Upper lobe of left lung (tissue), 6 donors: ENCODE measurements around the gene ESRRG. TPM values are rescaled to one million over a fixed set of nuclear protein-coding genes. Genes with fewer than 3 reads are reported as not detected.

ENCODE experiments used
- ATAC-seq, 2 donors: fragments of 200-7000 bp; cut with Tn5 transposase; one replicate each; pipeline ENCODE4 v1.9.1; 2022; ENCODE audit warnings: mild to moderate bottlenecking in 2 of 2, moderate library complexity in 2 of 2; ENCODE audit not compliant: low FRiP score in 2 of 2
- DNase-seq, 2 donors: peaks; one replicate each; pipeline ENCODE4 v3.0.0-alpha.2; 2019 to 2020
- H3K27ac ChIP-seq, 4 donors: fragments of 200-600 bp; sonication (generic); one replicate each; pipeline ENCODE4 v1.5.1; 2016 to 2019
- H3K27me3 ChIP-seq, 4 donors: fragments of 200-600 bp; sonication (generic); one replicate each; pipeline ENCODE4 v1.5.1; 2017 to 2019
- H3K36me3 ChIP-seq, 4 donors: fragments of 200-600 bp; sonication (generic); one replicate each; pipeline ENCODE4 v1.5.1; 2016 to 2019
- H3K4me1 ChIP-seq, 4 donors: fragments of 200-600 bp; sonication (generic); one replicate each; pipeline ENCODE4 v1.5.1; 2018 to 2019
- H3K4me3 ChIP-seq, 4 donors: fragments of 200-600 bp; sonication (generic); one replicate each; pipeline ENCODE4 v1.5.1; 2017 to 2019; ENCODE audit warnings: mild to moderate bottlenecking in 2 of 4, moderate library complexity in 1 of 4
- H3K9me3 ChIP-seq, 4 donors: fragments of 200-600 bp; sonication (generic); one replicate each; pipeline ENCODE4 v1.5.1; 2018 to 2019
- EP300 ChIP-seq, 4 donors: sonication (generic); formaldehyde crosslinking; IDR thresholded peaks; one replicate each; pipeline ENCODE4 v1.5.1; 2017; ENCODE audit warnings: antibody characterized with exemption in 4 of 4, control low read depth in 2 of 4
- POLR2A ChIP-seq, 4 donors: fragments of 450-650 bp; IDR thresholded peaks; one replicate each; pipeline ENCODE4 v1.5.1; 2016 to 2017; ENCODE audit warnings: antibody characterized with exemption in 4 of 4, mild to moderate bottlenecking in 2 of 4
- POLR2AphosphoS5 ChIP-seq, 2 donors: sonication (generic); formaldehyde crosslinking; IDR thresholded peaks; one replicate each; pipeline ENCODE4 v1.5.1; 2017; ENCODE audit warnings: antibody characterized with exemption in 2 of 2
- WGBS, 2 donors: methylation state at CpG; one replicate each; pipeline ENCODE4 v1.1.5; 2017 to 2018; 5-methylcytosine and 5-hydroxymethylcytosine counted together
- total RNA-seq, 6 donors: library from RNA; depleted of rRNA in 4 of 6; stranded (reverse); fragments of >200 nt in 4 of 6; gene quantifications; one replicate each; pipeline versions ENCODE4 v1.1.0 to v1.2.1, GENCODE V29; 2016 to 2021
- TF ChIP-seq, protein P1 (sequence below), 6 experiments: fragments of 450-650 bp in 4 of 6; fragments of 200-600 bp in 2 of 6; sonication (generic) in 2 of 6; IDR thresholded peaks; one replicate each; pipeline ENCODE4 v1.5.1; 2016 to 2019; ENCODE audit warnings: antibody characterized with exemption in 6 of 6
- donor health status: DM: no; HTN: no; CAD: no; lungs with moderate emphysema.
- donor health status: DM: no; HTN: yes; CAD: no; lungs with severe emphysema.

ESRRG gene
- total RNA-seq, 6 donors from 2014 or later: 0.23 to 3.2 (median 0.95) TPM

DNA sequence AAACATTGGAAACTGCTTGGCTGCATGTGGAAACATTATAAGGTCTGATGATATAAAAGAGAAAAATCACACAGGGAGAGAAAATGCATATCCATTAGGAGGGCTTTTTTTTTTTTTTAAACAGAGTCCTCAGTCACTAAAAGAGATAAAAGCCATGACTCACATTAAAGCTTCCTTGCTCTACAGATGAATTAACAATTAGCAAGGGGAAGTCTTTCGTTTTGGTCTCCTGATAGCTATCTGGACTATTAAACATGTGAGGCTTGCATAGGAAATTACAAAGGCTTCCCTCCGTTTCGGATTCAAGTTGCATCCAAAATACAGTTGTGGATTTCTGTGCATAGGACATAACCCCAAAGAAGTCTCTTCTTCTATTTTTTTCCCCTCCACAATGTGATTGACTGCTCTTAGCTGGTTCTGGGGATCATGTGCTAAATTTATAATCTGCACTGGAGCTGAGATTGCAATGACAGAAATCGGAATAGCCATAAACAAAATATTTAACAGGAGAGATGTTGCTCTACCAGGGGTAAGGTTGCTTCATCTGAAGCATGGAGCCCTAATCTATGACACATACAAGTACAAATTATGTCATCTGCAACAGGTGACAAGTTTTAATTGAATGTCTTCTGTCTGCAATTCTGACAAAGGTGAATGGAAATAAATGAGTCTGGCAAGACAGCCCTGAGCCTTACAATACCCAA, 146.8 kb downstream of the ESRRG start:
- TF ChIP-seq POLR2AphosphoS5 (IDR thresholded peaks at IDR 0.05) (no peak), POLR2A (IDR thresholded peaks at IDR 0.05) (no peak), EP300 (IDR thresholded peaks at IDR 0.05) (no peak)
- TF ChIP-seq, protein P1, sequence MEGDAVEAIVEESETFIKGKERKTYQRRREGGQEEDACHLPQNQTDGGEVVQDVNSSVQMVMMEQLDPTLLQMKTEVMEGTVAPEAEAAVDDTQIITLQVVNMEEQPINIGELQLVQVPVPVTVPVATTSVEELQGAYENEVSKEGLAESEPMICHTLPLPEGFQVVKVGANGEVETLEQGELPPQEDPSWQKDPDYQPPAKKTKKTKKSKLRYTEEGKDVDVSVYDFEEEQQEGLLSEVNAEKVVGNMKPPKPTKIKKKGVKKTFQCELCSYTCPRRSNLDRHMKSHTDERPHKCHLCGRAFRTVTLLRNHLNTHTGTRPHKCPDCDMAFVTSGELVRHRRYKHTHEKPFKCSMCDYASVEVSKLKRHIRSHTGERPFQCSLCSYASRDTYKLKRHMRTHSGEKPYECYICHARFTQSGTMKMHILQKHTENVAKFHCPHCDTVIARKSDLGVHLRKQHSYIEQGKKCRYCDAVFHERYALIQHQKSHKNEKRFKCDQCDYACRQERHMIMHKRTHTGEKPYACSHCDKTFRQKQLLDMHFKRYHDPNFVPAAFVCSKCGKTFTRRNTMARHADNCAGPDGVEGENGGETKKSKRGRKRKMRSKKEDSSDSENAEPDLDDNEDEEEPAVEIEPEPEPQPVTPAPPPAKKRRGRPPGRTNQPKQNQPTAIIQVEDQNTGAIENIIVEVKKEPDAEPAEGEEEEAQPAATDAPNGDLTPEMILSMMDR (IDR thresholded peaks at IDR 0.05): no peak
- ATAC-seq (no peak), DNase-seq (no peak)
- WGBS, 2 donors: 50 to 56% methylated on average over 4 of the region's 4 CpGs
- H3K9me3 ChIP-seq: no peaks in the 10 kb centered on the region
- no peaks in the 10 kb centered on the region for H3K36me3 ChIP-seq
- H3K27me3 ChIP-seq: no peaks in the 10 kb centered on the region
- H3K27ac ChIP-seq: no peak overlapping the region
- H3K4me3 ChIP-seq: no peak overlapping the region
- no peaks in the 10 kb centered on the region for H3K4me1 ChIP-seq

DNA sequence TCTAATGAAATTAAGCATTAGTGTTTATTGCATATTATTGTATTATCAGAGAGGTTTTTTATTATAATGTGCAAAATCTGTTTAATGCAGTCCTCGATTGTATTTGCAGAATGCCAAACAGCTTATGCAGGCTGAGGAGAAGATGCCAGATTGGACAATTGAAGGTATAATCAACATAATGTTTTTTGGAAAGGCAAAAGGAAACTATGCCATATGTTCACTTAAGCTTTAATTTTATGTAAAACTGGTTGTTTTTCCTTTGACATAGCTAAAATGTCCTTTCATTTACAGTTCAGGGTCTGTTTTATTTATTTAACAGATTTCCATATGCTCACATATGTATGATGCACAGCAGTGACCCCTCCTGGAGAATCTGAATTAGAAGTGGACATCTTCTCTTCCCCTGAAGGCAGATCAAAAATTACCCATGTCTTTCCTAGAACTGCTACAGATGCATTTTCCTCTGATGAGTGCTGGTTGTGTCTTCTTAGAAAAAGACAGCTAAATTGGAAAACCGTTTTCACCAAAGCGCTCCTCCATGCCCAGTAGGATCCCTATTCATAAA, 156.5 kb downstream of the ESRRG start:
- 70 to 79% methylated on average over 3 of the region's 3 CpGs for WGBS, 2 donors
- Histone ChIP-seq H3K27ac (no peak overlapping the region), H3K4me3 (no peak overlapping the region), H3K36me3 (no peaks in the 10 kb centered on the region), H3K27me3 (no peaks in the 10 kb centered on the region), H3K9me3 (no peaks in the 10 kb centered on the region), H3K4me1 (no peaks in the 10 kb centered on the region)
- ATAC-seq (no peak), DNase-seq (no peak)
- no peak for TF ChIP-seq POLR2A (IDR thresholded peaks at IDR 0.05)
- no peak for TF ChIP-seq POLR2AphosphoS5 (IDR thresholded peaks at IDR 0.05)
- TF ChIP-seq, protein P1 (IDR thresholded peaks at IDR 0.05): peak in 1 of 6 experiments; percentile 17

DNA sequence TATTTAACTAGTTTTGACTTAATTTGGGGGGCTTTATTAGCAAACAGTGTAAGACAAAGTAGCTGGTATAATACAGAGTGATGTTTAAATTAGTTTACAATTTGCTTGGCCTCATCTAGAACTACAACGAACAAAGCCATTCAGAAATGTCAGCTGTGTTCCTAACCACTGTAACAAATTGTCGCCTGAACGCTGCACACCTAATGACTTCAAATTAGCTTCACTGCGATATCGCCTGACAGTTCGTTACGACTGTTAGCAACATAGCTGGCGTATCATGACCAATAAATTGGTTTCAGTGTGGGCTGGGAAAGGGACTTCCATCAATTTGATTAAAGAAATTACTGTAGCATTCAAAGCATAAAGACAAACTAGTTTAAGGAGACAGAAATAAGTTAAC, 160.1 kb downstream of the ESRRG start:
- TF ChIP-seq EP300 (IDR thresholded peaks at IDR 0.05) (no peak), POLR2AphosphoS5 (IDR thresholded peaks at IDR 0.05) (no peak), POLR2A (IDR thresholded peaks at IDR 0.05) (no peak)
- TF ChIP-seq, protein P1 (IDR thresholded peaks at IDR 0.05): no peak
- DNase-seq (no peak), ATAC-seq (no peak)
- no peak overlapping the region for H3K4me3 ChIP-seq
- H3K27ac ChIP-seq: no peak overlapping the region
- WGBS, 2 donors: 89 to 91% methylated on average over 8 of the region's 8 CpGs
- no peaks in the 10 kb centered on the region for H3K36me3 ChIP-seq
- H3K4me1 ChIP-seq: no peaks in the 10 kb centered on the region
- H3K9me3 ChIP-seq: no peaks in the 10 kb centered on the region
- no peaks in the 10 kb centered on the region for H3K27me3 ChIP-seq

DNA sequence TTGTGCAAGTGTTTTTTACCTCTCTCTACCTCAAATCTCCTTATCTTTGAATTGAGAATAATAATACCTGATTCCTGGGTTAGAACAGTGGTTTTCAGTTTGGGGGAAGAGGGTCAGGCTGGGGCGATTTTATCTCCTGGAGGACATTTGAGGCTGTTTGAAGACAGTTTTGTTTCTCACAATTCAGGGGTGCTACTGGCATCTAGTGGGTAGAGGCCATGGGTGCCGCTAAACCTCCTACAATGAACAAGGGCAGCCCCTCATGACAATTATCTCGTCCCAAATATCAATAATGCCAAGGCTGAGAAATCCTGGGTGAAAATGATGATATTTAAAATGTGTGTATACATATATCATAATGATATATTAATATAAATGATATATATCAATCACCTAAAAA, 160.8 kb downstream of the ESRRG start:
- no peaks in the 10 kb centered on the region for H3K4me1 ChIP-seq
- H3K4me3 ChIP-seq: no peak overlapping the region
- 59 to 70% methylated on average over 3 of the region's 3 CpGs for WGBS, 2 donors

More for the DNA sequence above, 160.8 kb downstream of the ESRRG start:
- no peak for DNase-seq
- no peaks in the 10 kb centered on the region for H3K27me3 ChIP-seq
- H3K27ac ChIP-seq: no peak overlapping the region
- no peak for ATAC-seq
- TF ChIP-seq POLR2AphosphoS5 (IDR thresholded peaks at IDR 0.05): no peak
- TF ChIP-seq, protein P1 (IDR thresholded peaks at IDR 0.05): no peak
- TF ChIP-seq EP300 (IDR thresholded peaks at IDR 0.05): no peak
- no peak for TF ChIP-seq POLR2A (IDR thresholded peaks at IDR 0.05)
- H3K36me3 ChIP-seq: no peaks in the 10 kb centered on the region
- H3K9me3 ChIP-seq: no peaks in the 10 kb centered on the region
